Neuron (in vitro differentiated cells): ENCODE data around the gene UTS2B.

ENCODE experiments used
- H2AFZ ChIP-seq: one replicate; pipeline ENCODE4 v1.6.1; 2013; ENCODE audit warnings: low read depth, mild to moderate bottlenecking, inconsistent platforms, low read length, moderate library complexity
- H3K27me3 ChIP-seq: one replicate; pipeline ENCODE4 v1.6.1; 2013; ENCODE audit warnings: low read length; ENCODE audit not compliant: insufficient read depth
- H3K36me3 ChIP-seq: one replicate; pipeline ENCODE4 v1.6.1; 2013; ENCODE audit warnings: low read length; ENCODE audit not compliant: insufficient read depth
- H3K4me1 ChIP-seq: one replicate; pipeline ENCODE4 v1.6.1; 2013; ENCODE audit warnings: low read length; ENCODE audit not compliant: insufficient read depth
- H3K4me3 ChIP-seq: 2 replicates; pipeline ENCODE4 v1.5.1; 2013; ENCODE audit warnings: mild to moderate bottlenecking, low read length, moderate library complexity
- H3K9me3 ChIP-seq: one replicate; pipeline ENCODE4 v1.6.1; 2013; ENCODE audit warnings: low read length

UTS2B gene

DNA sequence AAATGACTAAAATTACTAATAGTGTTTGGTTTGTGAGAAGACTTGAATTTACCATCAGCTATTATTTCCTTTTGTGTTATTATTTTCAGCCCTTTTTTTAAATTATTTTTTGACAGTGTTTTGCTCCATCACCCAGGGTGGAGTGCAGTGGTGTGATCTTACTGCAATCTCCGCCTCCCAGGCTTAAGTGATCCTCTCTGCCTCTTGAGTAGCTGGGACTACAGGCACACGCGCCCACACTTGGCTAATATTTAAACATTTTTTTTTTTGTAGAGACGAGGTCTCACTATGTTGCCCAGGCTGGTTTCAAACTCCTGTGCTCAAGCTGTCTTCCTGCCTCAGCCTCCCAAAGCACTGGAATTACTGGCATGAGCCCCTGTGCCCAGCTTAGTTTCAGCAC lies 31.7 kb upstream of the UTS2B start:
- H3K27me3 ChIP-seq: no peaks in the 10 kb centered on the region
- H3K4me3 ChIP-seq: no peak overlapping the region
- H3K4me1 ChIP-seq: peaks cover 6% of the 10 kb centered on the region
- H2AFZ ChIP-seq: no peak overlapping the region
- peaks cover 82% of the 10 kb centered on the region for H3K36me3 ChIP-seq
- peaks cover 4% of the 10 kb centered on the region for H3K9me3 ChIP-seq

DNA sequence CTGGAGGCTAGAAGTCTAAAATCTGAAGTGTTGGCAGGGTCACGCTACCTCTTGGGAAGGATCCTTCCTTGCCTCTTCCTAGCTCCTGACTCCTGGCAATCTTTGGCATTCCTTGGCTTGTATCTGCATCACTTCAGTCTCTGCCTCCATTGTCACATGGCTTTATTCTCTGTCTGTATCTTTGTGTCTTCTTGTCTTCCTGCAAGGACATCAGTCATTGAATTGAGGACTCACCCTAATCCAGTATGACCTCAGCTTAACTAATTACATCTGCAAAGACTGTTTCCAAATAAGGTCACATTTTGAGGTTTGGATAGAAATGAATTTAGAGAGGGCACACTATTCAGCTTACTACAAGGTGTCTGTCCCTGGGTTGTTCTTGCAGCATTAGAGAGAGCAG lies 31.1 kb upstream of the UTS2B start:
- H3K4me1 ChIP-seq: peaks cover 6% of the 10 kb centered on the region
- peaks cover 4% of the 10 kb centered on the region for H3K9me3 ChIP-seq
- H3K4me3 ChIP-seq: no peak overlapping the region
- H3K27me3 ChIP-seq: no peaks in the 10 kb centered on the region
- no peak overlapping the region for H2AFZ ChIP-seq
- H3K36me3 ChIP-seq: peaks cover 78% of the 10 kb centered on the region

DNA sequence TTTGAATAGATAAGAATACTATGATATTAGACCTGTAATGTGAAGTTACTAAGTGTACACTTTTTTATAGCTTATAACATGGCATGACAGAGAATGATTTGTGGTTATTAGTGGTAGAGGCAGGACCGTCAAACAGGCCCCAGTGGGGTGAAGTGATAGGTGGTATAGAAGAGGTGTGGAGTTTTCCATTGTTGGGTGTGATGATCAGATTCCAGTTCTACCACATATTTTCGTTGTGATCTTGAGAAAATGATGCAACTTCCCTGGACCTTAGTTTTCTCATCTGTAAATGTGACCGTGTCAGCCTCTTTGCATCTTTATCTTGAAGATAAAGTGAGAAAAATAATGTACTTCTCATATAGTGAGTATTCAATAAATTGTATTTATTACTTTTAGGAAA lies 30.3 kb upstream of the UTS2B start:
- H3K36me3 ChIP-seq: peaks cover 72% of the 10 kb centered on the region
- no peaks in the 10 kb centered on the region for H3K27me3 ChIP-seq
- H3K9me3 ChIP-seq: peaks cover 4% of the 10 kb centered on the region
- peaks cover 6% of the 10 kb centered on the region for H3K4me1 ChIP-seq
- H2AFZ ChIP-seq: no peak overlapping the region
- no peak overlapping the region for H3K4me3 ChIP-seq

DNA sequence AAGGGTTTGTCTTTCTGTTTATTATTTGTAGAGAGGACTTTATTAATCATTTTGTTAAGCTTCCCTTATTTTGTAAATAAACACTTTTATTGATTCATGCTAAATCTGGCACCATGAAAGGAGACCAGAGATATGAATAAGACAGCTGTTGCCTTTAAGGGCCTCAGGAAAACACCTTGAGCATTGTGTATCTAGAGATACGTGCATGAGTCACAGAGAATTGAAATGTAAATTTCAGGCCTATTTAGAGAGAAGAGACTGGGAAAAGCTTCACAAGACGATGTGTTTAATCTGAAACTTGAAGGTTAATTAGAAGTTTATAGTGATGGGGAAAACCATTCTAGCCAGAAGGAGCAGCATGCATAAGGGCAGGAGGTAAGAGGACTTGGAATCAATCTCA lies 28.6 kb upstream of the UTS2B start:
- Histone ChIP-seq H3K27me3 (no peaks in the 10 kb centered on the region), H3K36me3 (peaks cover 64% of the 10 kb centered on the region), H3K4me3 (no peak overlapping the region), H3K4me1 (peaks cover 6% of the 10 kb centered on the region), H2AFZ (no peak overlapping the region), H3K9me3 (peaks cover 4% of the 10 kb centered on the region)

DNA sequence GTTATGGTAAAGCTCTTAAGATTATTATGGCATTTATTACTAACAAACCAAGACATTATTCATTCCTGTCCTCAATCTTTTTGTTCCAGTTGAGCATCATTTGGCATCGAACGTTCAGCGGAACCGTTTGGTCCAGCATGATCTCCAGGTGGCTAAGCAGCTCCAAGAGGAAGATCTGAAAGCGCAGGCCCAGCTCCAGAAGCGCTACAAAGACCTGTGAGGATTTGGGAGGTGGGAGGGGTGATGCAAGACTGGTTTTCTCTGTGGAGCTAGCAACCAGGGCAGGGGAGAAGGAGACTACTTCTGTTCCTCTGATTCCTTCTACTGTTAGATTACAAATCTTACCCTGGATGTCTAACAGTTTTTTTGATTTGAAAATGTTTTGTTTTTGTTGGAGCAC lies 27.6 kb upstream of the UTS2B start:
- Histone ChIP-seq H3K4me3 (no peak overlapping the region), H3K4me1 (peaks cover 8% of the 10 kb centered on the region), H3K9me3 (peaks cover 4% of the 10 kb centered on the region), H2AFZ (no peak overlapping the region), H3K36me3 (peaks cover 57% of the 10 kb centered on the region), H3K27me3 (no peaks in the 10 kb centered on the region)

DNA sequence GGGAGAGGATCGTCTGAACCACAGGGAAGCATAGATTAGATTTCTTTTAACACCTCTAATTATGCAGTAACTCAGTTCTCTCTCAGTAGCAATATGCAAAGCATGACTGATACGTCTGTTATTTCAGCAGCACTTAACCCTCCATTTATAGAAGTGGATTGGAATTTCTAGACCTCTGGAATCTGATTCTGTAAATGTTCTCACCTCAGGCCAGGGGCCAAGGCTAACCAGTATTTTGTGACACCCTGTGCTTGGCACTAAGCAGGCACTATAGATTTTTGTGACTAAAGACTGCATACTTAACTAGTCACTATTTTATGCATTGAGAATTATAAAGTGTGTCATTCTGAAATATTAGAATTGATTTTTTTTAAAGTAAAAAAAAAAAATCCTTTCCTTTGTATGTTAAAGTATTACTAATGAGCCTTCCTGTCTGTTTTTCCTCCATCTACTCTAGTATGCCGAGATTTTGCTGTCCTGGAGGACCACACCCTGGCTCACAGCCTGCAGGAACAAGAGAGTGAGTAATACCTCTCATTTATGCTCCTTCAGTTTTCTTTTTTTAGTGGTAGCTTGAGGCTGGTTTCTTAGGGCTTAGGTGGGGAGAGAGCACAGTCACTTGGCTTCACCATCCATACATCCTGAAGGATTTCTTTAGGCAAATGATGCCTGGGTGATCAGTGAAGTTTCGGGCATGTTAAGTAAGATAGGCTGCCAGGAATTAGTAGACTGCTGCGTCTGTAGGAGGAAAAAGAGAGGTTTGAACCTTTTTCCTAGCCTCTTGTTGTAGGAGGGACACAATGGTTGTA lies 26.5 kb upstream of the UTS2B start:
- peaks cover 9% of the 10 kb centered on the region for H3K4me1 ChIP-seq
- H3K27me3 ChIP-seq: no peaks in the 10 kb centered on the region
- peaks cover 47% of the 10 kb centered on the region for H3K36me3 ChIP-seq
- H2AFZ ChIP-seq: no peak overlapping the region
- peaks cover 4% of the 10 kb centered on the region for H3K9me3 ChIP-seq
- no peak overlapping the region for H3K4me3 ChIP-seq

DNA sequence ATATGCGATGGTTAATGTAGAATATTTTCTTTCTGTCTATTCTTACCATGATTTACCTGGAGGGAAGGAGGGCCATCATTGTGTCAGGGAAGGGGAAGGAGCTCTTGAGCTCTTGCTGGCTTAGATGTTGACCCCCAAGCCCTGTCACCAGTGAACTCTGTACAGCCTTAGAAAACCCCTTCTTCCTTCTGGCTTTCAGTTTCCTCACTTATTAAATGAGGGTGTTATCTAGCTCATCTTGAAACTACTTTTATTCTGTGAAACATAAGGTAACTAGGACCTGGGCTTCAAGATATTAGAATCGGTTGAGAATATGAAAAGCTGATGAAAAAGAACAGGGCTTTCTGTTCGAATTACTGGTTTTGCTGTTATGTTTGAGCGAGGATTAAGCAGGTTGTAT lies 25.1 kb upstream of the UTS2B start:
- no peak overlapping the region for H2AFZ ChIP-seq
- no peak overlapping the region for H3K4me3 ChIP-seq
- H3K36me3 ChIP-seq: peaks cover 33% of the 10 kb centered on the region
- H3K9me3 ChIP-seq: peaks cover 2% of the 10 kb centered on the region
- peaks cover 6% of the 10 kb centered on the region for H3K4me1 ChIP-seq
- H3K27me3 ChIP-seq: no peaks in the 10 kb centered on the region

DNA sequence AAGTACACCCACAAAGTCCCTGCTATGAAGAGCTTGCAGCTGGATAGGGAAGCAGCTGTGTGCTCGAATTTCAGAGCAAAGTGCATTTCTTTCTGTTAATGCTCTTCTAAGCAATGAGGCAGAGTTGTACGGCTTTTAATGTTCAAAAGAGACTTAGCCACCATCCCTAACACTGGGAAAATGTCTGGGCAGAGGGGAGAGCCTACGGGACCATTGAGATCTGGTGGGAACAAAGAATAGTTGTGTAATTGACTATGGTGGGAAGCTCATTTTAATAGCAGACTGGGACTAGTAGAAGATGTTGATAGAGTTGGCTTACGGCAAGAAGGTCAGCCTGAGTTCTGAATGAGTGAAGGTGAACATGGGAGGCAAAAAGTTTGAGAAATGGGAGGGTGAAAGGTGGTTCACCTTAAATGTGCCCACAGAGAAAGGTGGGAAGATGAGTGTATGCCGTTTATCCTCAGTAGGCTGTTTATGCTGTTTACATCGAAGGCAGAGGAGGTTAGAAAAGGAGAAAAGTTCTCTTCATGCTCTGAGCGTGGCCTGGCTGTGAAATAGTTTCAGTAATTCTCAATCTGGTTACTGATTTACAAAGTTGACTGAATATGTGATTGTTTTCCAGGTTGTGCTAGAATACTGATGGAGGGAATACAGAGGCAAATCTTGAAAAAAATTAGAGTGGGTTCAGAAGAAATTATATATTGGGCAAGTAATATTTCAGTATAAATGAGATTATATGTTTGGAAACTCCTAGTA lies 22.9 kb upstream of the UTS2B start:
- Histone ChIP-seq H2AFZ (no peak overlapping the region), H3K4me1 (peaks cover 6% of the 10 kb centered on the region), H3K4me3 (no peak overlapping the region), H3K27me3 (no peaks in the 10 kb centered on the region), H3K36me3 (peaks cover 11% of the 10 kb centered on the region), H3K9me3 (no peaks in the 10 kb centered on the region)

DNA sequence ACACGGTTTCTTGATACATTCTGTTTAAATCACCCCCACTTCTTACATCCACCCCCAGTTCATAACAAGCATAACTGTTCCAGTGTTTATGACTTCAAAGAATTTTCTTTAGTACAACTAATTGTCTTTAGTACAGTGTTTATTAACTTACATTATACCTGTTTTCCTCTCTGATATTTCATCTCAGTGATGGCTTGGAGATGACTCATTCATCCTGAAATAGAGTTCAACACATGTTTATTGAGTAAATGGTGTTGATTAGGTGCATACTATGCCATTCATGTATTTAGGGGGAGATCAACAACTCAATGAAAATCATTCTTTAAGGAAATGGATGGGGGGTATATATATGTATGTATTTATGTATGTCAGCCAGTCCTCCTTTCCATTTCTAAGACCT lies 21.7 kb upstream of the UTS2B start:
- no peaks in the 10 kb centered on the region for H3K27me3 ChIP-seq
- peaks cover 6% of the 10 kb centered on the region for H3K4me1 ChIP-seq
- no peaks in the 10 kb centered on the region for H3K36me3 ChIP-seq
- H2AFZ ChIP-seq: no peak overlapping the region
- H3K4me3 ChIP-seq: no peak overlapping the region
- no peaks in the 10 kb centered on the region for H3K9me3 ChIP-seq

DNA sequence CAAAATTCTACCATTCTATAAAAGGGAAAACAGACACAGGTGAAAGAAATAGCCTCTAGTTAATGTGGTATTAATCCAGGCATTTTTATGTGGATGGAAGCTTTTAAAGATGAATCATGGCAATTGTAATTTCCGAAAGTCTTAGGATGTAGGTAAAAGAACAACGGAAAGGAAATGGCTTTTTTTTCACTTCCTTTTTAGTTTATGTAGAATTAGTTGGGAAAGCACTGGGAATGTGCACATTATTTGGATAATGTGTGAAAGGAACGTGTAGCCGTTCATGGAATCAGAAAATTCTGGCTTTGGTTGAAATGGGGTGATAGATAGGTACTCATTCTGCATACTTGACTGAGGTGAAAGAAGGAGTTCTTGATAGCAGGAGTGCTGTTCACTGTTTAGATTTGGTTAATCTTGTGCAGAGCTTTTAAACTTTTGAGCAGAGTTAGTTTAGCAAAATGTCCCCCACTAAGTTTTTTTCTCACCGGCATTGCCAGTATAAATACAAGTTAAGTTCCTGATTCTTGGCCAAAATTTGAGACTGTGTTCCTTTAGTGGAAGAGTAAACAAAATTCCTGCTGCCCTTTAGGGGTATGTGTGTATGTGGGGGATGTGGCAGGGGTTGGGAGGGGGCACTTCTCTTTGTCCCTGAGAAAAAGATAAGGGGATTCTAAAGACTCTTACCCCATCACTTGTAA lies 20.2 kb upstream of the UTS2B start:
- H3K36me3 ChIP-seq: no peaks in the 10 kb centered on the region
- H3K27me3 ChIP-seq: no peaks in the 10 kb centered on the region
- no peak overlapping the region for H3K4me3 ChIP-seq
- H3K4me1 ChIP-seq: peaks cover 6% of the 10 kb centered on the region
- no peaks in the 10 kb centered on the region for H3K9me3 ChIP-seq
- H2AFZ ChIP-seq: no peak overlapping the region

DNA sequence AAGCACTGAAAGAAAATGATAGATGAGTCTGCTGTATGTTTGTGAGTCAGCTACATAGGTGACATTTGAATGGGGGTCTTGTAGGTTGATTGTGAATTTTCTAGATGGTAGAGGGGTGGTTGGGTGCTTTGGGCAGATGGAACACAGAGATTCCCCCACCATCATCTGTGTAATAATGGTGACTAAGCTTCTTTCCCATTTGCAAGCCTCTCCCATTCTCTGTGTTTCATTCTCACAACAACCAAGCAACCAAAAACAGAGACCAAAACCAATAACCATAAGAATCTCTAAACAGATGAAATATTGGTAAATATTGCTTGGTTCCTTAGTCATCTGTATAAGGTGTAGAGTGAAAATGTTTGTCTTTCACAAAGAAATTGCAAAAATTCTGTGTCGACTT lies 17.8 kb upstream of the UTS2B start:
- Histone ChIP-seq H3K36me3 (no peaks in the 10 kb centered on the region), H3K4me3 (no peak overlapping the region), H3K27me3 (no peaks in the 10 kb centered on the region), H3K4me1 (peaks cover 6% of the 10 kb centered on the region), H3K9me3 (no peaks in the 10 kb centered on the region), H2AFZ (no peak overlapping the region)

DNA sequence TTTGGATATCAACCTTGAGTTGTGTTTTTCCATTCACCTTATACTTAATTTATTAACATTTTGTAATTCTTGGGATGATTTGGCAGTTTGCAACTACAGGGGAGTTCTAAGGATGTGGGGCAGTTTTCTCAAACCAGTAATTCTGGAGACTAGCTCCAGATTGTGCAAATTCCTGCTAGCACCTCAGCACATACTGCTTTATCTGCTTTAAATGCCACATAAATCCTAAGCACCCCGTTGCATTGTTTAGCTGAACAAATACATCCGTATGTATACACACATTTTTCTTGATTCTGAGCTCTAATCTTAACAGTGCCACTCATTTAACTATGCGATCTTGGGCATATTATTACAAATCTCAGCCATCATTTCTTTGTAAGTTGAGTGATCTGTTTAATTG lies 16.9 kb upstream of the UTS2B start:
- Histone ChIP-seq H3K4me3 (no peak overlapping the region), H3K4me1 (peaks cover 3% of the 10 kb centered on the region), H3K27me3 (no peaks in the 10 kb centered on the region), H2AFZ (no peak overlapping the region), H3K36me3 (no peaks in the 10 kb centered on the region), H3K9me3 (no peaks in the 10 kb centered on the region)

DNA sequence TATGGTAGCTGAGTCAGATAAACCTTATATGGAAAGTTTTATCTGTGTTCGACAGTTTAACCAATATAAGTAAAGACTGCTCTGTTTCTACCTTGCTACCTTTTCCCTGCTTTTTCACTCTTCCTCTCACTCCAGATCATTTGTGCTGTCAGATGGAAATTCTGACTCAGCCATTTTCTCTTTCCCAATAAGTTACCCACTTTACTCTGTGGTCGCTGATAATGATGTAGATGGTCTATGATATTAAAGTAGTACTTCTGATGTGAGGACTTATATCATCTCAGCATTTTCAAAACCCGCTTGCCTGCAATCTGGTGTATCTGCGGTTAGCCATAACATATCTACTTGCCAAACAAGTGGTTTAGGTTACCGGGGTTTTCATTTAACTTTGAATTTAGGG lies 15.0 kb upstream of the UTS2B start:
- Histone ChIP-seq H3K9me3 (no peaks in the 10 kb centered on the region), H3K36me3 (no peaks in the 10 kb centered on the region), H3K4me3 (no peak overlapping the region), H3K27me3 (no peaks in the 10 kb centered on the region), H2AFZ (no peak overlapping the region), H3K4me1 (no peaks in the 10 kb centered on the region)
